PC-9 (cell line): Measurements from ENCODE around the gene TNFRSF8.

Experiments used
- CTCF ChIP-seq: fragments of 200-600 bp; sonication (generic); conservative IDR thresholded peaks from 2 replicates; pipeline ENCODE4 v1.6.1; 2017; ENCODE audit warnings: mixed run types, antibody characterized with exemption, mild to moderate bottlenecking, moderate library complexity
- EZH2 ChIP-seq: fragments of 200-600 bp; sonication (generic); IDR thresholded peaks from 2 replicates; pipeline ENCODE4 v1.8.0; 2017; ENCODE audit warnings: antibody characterized with exemption, low read depth

- TF ChIP-seq CTCF (no peak), EZH2 (no peak)
Measured at GRCh38 chr1:12113433-12114339, 50.6 kb downstream of the TNFRSF8 start.
